Right cardiac atrium (tissue), 5 donors: ENCODE measurements around the gene TBC1D3L. TPM values are rescaled to one million over a fixed set of nuclear protein-coding genes. Genes with fewer than 3 reads are reported as not detected.
"Not testable (repeated sequence)": the region's sequence is repeated elsewhere in the genome, so short reads cannot be mapped to it uniquely, and the experiment has no call there.

Experiments
- ATAC-seq, 2 donors: fragments of 200-7000 bp; cut with Tn5 transposase; one replicate each; pipeline versions ENCODE4 v1.8.0 to v1.9.1; 2020; ENCODE audit warnings: moderate library complexity in 2 of 2, mild to moderate bottlenecking in 1 of 2
- DNase-seq, 3 donors: peaks; one replicate each; pipeline ENCODE4 v3.0.0-alpha.2; 2020
- H3K27ac ChIP-seq: one replicate; pipeline ENCODE4 v1.5.1; 2013; ENCODE audit warnings: mild to moderate bottlenecking, low read length, control low read depth, moderate library complexity
- H3K27me3 ChIP-seq: one replicate; pipeline ENCODE4 v1.6.1; 2013; ENCODE audit not compliant: control insufficient read depth, insufficient read depth
- H3K4me1 ChIP-seq: one replicate; pipeline ENCODE4 v1.6.1; 2013; ENCODE audit warnings: low read length; ENCODE audit not compliant: control insufficient read depth, insufficient read depth
- H3K4me3 ChIP-seq: one replicate; pipeline ENCODE4 v1.5.1; 2013; ENCODE audit warnings: low read length, control low read depth
- H3K9me3 ChIP-seq: one replicate; pipeline ENCODE4 v1.6.1; 2013; ENCODE audit warnings: low read length; ENCODE audit not compliant: control insufficient read depth
- WGBS: extraction: QIAGEN DNeasy Blood & Tissue Kit; methylation state at CpG from one replicate; pipeline ENCODE4 v1.1.7; 2013; 5-methylcytosine and 5-hydroxymethylcytosine counted together
- intact Hi-C, 4 donors: fragments of 100-400 bp; cut with DNase I; formaldehyde crosslinking; loops; one replicate each; pipeline versions ENCODE4 v1.11.0 to v1.14.0; 2022 to 2023
- long read RNA-seq, 4 donors: library from polyadenylated mRNA; unstranded; transcript quantifications; one replicate each; pipeline ENCODE4 v2.0.0, GENCODE V29; 2020 to 2021
- polyA plus RNA-seq: library from polyadenylated mRNA; stranded (reverse); fragments of 200-250 nt; gene quantifications from one replicate; pipeline ENCODE4 v1.2.3, GENCODE V29; 2013
- total RNA-seq, 4 donors: library from RNA; stranded (reverse); fragmentation: NEBNext Ultra II Directional; extraction: Animal tissue kit (Norgen Biotek cat#: 25700); gene quantifications; one replicate each; pipeline ENCODE4 v1.2.1, GENCODE V29; 2021
- donor health status: healthy with polysubstance abuse.
- donor health status: DM: no; HTN: yes; CAD: no.
- donor health status: DM: no; HTN: no; CAD: no.
- donor health status: DM: no; HTN: yes; CAD: no; lungs with severe emphysema.
- donor health status: DM: yes; HTN: yes; CAD: no.

Gene TBC1D3L
- total RNA-seq = 1 to 10 TPM; 4.5 to 7.9 (median 5.8) TPM
- polyA plus RNA-seq = 2.8 TPM
- long read RNA-seq, donor 1, partial matches to known transcripts = 2 of 2 reads
- long read RNA-seq, donor 1, other reads (novel, unspliced or antisense) = 0 of 2 reads
- long read RNA-seq, donor 2, partial matches to known transcripts = 2 of 3 reads
- long read RNA-seq, donor 2, other reads (novel, unspliced or antisense) = 1 of 3 reads
- long read RNA-seq, donor 3, partial matches to known transcripts = 3 of 6 reads
- long read RNA-seq, donor 3, other reads (novel, unspliced or antisense) = 3 of 6 reads
- long read RNA-seq, donor 4, partial matches to known transcripts = 0 of 1 reads
- long read RNA-seq, donor 4, other reads (novel, unspliced or antisense) = 1 of 1 reads

DNA sequence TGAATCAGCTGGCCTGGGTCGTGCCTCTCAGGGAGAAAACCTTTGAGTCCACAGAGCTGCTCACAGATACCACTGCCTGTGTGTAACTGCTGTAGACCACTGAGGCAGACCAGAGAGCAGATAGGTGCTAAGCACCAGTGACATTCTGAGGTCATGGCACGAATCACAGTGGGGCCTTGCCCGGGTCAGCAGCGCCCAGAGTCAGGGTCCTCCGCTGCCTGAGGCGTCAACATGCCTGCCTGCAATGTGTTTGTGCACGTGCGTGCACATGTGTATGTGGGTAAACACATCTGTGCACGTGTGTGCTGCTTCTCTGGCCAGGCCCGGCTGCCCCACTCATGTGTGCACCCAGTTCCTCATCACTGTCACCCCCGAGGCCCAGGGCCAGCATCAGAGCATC lies at the start of gene TBC1D3L:
TBC1D3L (minus strand) TSS at position 101 of the 400 bp plus-strand sequence. CDS start 1,540 bp downstream, outside the sequence.
- H3K9me3 ChIP-seq, H3K27ac ChIP-seq, intact Hi-C loops, ATAC-seq, H3K4me3 ChIP-seq, H3K27me3 ChIP-seq, H3K4me1 ChIP-seq, DNase-seq: not testable (repeated sequence)
- no CpG with 5 or more reads among the region's 11 CpGs for WGBS

DNA sequence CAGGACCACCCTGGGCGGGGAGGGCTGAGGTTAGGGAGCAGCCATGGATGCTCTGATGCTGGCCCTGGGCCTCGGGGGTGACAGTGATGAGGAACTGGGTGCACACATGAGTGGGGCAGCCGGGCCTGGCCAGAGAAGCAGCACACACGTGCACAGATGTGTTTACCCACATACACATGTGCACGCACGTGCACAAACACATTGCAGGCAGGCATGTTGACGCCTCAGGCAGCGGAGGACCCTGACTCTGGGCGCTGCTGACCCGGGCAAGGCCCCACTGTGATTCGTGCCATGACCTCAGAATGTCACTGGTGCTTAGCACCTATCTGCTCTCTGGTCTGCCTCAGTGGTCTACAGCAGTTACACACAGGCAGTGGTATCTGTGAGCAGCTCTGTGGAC lies 14.8 kb upstream of the TBC1D3L start, which contains the start of gene TBC1D3D:
TBC1D3D (plus strand) TSS at position 301 of the 400 bp plus-strand sequence. CDS start 1,585 bp downstream, outside the sequence.
- H3K9me3 ChIP-seq, H3K27me3 ChIP-seq, DNase-seq, ATAC-seq, H3K4me1 ChIP-seq, intact Hi-C loops, H3K27ac ChIP-seq, H3K4me3 ChIP-seq: not testable (repeated sequence)
- WGBS = no CpG with 5 or more reads among the region's 11 CpGs

Other genes starting within 250 kb of the TBC1D3L start
- gene HNF1B, start 244.0 kb downstream of the TBC1D3L start, total RNA-seq = not detected
- gene HNF1B, start 244.0 kb downstream of the TBC1D3L start, polyA plus RNA-seq = not detected
- gene TBC1D3K, start 64.6 kb downstream of the TBC1D3L start, total RNA-seq = not detected
- gene TBC1D3K, start 64.6 kb downstream of the TBC1D3L start, polyA plus RNA-seq = not detected
- gene TBC1D3D, start 14.9 kb upstream of the TBC1D3L start, total RNA-seq = 1 to 10 TPM in 1 of 4 donors, under 1 TPM in 2, not detected in 1; 0.24 to 1.3 (median 0.36) TPM
- not detected for gene TBC1D3D, start 14.9 kb upstream of the TBC1D3L start, polyA plus RNA-seq
- gene TBC1D3C, start 79.6 kb upstream of the TBC1D3L start, total RNA-seq = not detected
- gene TBC1D3C, start 79.6 kb upstream of the TBC1D3L start, polyA plus RNA-seq = not detected
- gene TBC1D3E, start 138.9 kb upstream of the TBC1D3L start, total RNA-seq = not detected
- not detected for gene TBC1D3E, start 138.9 kb upstream of the TBC1D3L start, polyA plus RNA-seq
- gene TBC1D3, start 203.5 kb upstream of the TBC1D3L start, total RNA-seq = not detected
- gene TBC1D3, start 203.5 kb upstream of the TBC1D3L start, polyA plus RNA-seq = not detected